ENCODE measurements around the gene CCDC144A.
"Not testable (repeated sequence)": the region's sequence is repeated elsewhere in the genome, so short reads cannot be mapped to it uniquely, and the experiment has no call there.

The CCDC144A gene

DNA sequence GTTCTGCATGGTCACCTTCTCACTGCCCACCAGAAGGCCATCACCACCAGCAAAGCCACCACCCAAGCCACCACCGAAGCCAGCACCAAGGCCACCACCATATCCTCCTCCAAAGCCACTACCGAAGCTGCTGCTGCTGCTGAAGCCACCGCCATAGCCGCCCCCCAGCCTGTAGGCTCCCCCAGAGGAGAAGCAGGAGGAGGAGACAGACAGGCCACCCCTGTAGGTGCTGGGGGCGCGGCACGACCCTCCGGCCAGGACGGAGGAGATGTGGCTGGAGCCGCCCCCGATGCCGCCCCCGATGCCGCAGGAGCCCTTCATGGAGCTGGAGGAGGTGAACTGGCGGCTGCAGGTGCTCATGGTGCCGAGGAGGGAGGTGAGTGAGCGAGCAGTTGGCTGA lies 132.1 kb downstream of the CCDC144A start:
- H3K27ac Mint-ChIP-seq; H3K36me3 Mint-ChIP-seq (ENCODE audit: low read depth); H3K27me3 Mint-ChIP-seq; H3K4me1 Mint-ChIP-seq (ENCODE audit: low read depth); H3K4me3 Mint-ChIP-seq; H3K9me3 Mint-ChIP-seq: not testable (repeated sequence)

DNA sequence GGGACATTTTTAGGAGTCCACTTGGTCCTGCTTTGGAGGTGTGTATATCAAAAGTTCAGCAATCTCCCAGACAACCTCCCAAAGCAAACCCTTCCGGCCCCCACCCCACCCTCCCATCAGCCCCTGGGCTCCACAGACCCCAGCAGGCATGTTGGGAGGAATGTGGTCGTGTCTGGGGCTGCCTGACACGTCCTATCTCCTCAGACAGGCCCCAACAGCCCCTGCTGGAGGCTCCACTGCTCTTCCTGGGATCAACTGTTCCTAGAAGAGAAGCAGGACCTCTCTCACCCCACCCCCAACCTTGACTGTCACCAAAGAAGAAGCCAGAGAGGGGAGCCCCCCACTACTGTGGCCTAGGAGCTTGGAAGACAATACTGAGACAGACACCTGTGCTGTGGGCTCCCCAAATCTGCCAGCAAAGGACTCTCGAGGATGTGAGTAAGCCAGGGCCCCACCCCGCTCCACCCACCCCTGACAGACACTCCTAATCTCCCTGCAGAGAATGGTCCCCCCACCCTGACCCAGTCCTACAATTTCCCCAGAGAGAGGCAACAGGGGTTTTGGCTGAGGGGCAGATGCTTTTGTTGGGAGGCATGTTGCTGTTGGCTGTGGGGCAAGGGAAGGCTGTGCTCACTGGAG lies 133.8 kb downstream of the CCDC144A start:
- not testable (repeated sequence) for H3K4me3 Mint-ChIP-seq; H3K9me3 Mint-ChIP-seq; H3K27ac Mint-ChIP-seq; H3K27me3 Mint-ChIP-seq; H3K36me3 Mint-ChIP-seq (ENCODE audit: low read depth); H3K4me1 Mint-ChIP-seq (ENCODE audit: low read depth)

All from stimulated activated naive CD8-positive, alpha-beta T cell treated with anti-CD3 and anti-CD28 coated beads, Interleukin-15, Interleukin-2, amounts not matched to agents 100 ng/mL and 50 ng/mL, for 24 hours (primary cell).